GM23248 (cell line): ENCODE data around the gene GABPB2. TPM values are rescaled to one million over a fixed set of nuclear protein-coding genes. Genes with fewer than 3 reads are reported as not detected.

ENCODE experiments used
- DNase-seq: peaks from one replicate; pipeline ENCODE4 v3.0.0-alpha.2; 2015
- H2AFZ ChIP-seq: fragments of 200-600 bp; sonication (generic); 2 replicates; pipeline ENCODE4 v1.6.1; 2016; ENCODE audit warnings: antibody characterized with exemption
- H3F3A ChIP-seq: fragments of 200-600 bp; sonication (generic); 2 replicates; pipeline ENCODE4 v1.6.1; 2016; ENCODE audit warnings: mild to moderate bottlenecking, antibody characterized with exemption, mixed run types; ENCODE audit not compliant: insufficient read depth
- H3K27ac ChIP-seq: fragments of 200-600 bp; sonication (generic); 2 replicates; pipeline ENCODE4 v1.5.1; 2016; ENCODE audit warnings: mild to moderate bottlenecking
- H3K27me3 ChIP-seq: fragments of 200-600 bp; sonication (generic); replicated peaks from 2 replicates; pipeline ENCODE4 v1.6.1; 2016; ENCODE audit warnings: mild to moderate bottlenecking; ENCODE audit not compliant: insufficient read depth
- H3K36me3 ChIP-seq: fragments of 200-600 bp; sonication (generic); 2 replicates; pipeline ENCODE4 v1.6.1; 2016; ENCODE audit warnings: low read depth, mild to moderate bottlenecking
- H3K4me1 ChIP-seq: fragments of 200-600 bp; sonication (generic); 2 replicates; pipeline ENCODE4 v1.6.1; 2016; ENCODE audit warnings: mild to moderate bottlenecking; ENCODE audit not compliant: insufficient read depth
- H3K4me2 ChIP-seq: fragments of 200-600 bp; sonication (generic); one replicate; pipeline ENCODE4 v1.6.1; 2016; ENCODE audit warnings: mild to moderate bottlenecking; ENCODE audit not compliant: unreplicated experiment
- H3K4me3 ChIP-seq: fragments of 200-600 bp; sonication (generic); 2 replicates; pipeline ENCODE4 v1.5.1; 2016; ENCODE audit warnings: mild to moderate bottlenecking
- H3K79me2 ChIP-seq: fragments of 200-600 bp; sonication (generic); 2 replicates; pipeline ENCODE4 v1.6.1; 2016; ENCODE audit warnings: mild to moderate bottlenecking; ENCODE audit not compliant: insufficient read depth
- H3K9ac ChIP-seq: fragments of 200-600 bp; sonication (generic); 2 replicates; pipeline ENCODE4 v1.6.1; 2016; ENCODE audit warnings: mild to moderate bottlenecking
- H3K9me2 ChIP-seq: fragments of 200-600 bp; sonication (generic); 2 replicates; pipeline ENCODE4 v1.6.1; 2016; ENCODE audit warnings: mixed run types, mild to moderate bottlenecking, moderate library complexity; ENCODE audit not compliant: insufficient read depth
- H3K9me3 ChIP-seq: fragments of 200-600 bp; sonication (generic); one replicate; pipeline ENCODE4 v1.6.1; 2017; ENCODE audit warnings: low read depth
- H4K20me1 ChIP-seq: fragments of 200-600 bp; sonication (generic); 2 replicates; pipeline ENCODE4 v1.6.0; 2016; ENCODE audit not compliant: insufficient read depth
- EZH2 ChIP-seq: fragments of 200-600 bp; sonication (generic); IDR thresholded peaks from 2 replicates; pipeline ENCODE4 v1.6.1; 2018; ENCODE audit warnings: antibody characterized with exemption, mild to moderate bottlenecking; ENCODE audit not compliant: insufficient read depth, poor library complexity, severe bottlenecking
- EZH2phosphoT487 ChIP-seq: fragments of 200-600 bp; sonication (generic); IDR thresholded peaks from 2 replicates; pipeline ENCODE4 v1.6.1; 2018; ENCODE audit warnings: antibody characterized with exemption, moderate library complexity, mild to moderate bottlenecking, low read depth; ENCODE audit not compliant: insufficient read depth
- WGBS, 2 experiments: methylation state at CpG; one replicate each; pipeline ENCODE4 v1.1.6; 2015 to 2017; ENCODE audit warnings: low lambda C conversion rate in 2 of 2, low coverage in 1 of 2; ENCODE audit errors: missing lambda C conversion rate in 2 of 2; 5-methylcytosine and 5-hydroxymethylcytosine counted together
- in situ Hi-C: fragments of 300-500 bp; cut with MboI; formaldehyde crosslinking; loops from 2 replicates; pipeline ENCODE4 v1.15.0; 2020
- polyA plus RNA-seq: library from polyadenylated mRNA; unstranded; fragments of >200 nt; fragmentation: Nextera tagmentation; extraction: Ambion mirVana; gene quantifications from 2 replicates; pipeline ENCODE4 v1.2.1, GENCODE V29; 2016
- total RNA-seq: library from RNA; depleted of rRNA; stranded (reverse); fragments of >200 nt; shearing (Covaris generic); gene quantifications from 2 replicates; pipeline ENCODE4 v1.2.3, GENCODE V29; 2014

Gene GABPB2
- total and polyA plus RNA-seq, 2 experiments from 2014 or later, result 7.4 to 14.7 TPM

DNA sequence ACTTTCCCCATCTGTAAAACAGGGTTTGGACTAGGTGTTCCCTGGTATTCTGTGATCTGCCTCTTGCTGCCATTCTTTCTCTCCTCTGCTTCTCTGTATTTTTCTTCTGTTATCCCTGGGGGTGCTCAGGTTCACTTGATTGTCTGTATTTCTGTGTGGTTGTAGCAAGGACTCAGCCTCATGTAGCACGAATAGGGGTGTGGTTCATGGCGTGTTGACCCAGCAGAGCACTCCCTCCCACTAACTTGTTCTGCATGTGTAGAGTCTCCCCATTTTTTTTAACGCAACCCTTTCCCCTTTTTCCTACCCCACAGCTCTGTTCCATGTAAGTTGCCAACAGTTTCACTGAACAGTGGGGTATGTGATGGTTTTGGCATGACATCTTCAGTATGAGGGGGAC is 35.4 kb upstream of the GABPB2 start:
- in situ Hi-C loops, result no loop called here

DNA sequence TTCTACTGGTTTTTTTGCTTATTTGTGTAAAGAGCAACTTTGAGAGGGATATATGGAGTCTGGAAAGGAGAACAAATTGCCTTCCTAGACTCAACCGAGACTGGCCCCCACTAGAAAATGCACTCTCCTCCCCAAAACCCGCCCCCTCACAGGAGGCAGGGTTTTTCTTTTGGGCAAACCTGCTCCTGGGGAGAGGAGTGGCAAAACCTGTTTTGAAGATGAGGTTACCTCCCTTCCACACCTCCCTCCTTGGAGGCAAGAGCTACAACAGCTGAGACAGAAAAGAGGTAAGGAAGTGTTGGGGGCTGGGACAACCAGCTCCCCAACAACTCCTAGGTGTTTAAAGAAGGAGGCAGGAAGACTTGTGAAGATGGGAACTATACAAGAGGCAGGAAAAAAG is 34.2 kb upstream of the GABPB2 start, which contains the start of gene BNIPL:
BNIPL (plus strand) TSS at position 231 of the 400 bp plus-strand sequence; CDS start at position 371, 140 bp downstream.
- H3K4me3 ChIP-seq, result no peak within 1 kb of the TSS
- H3K27ac ChIP-seq, result no peak within 1 kb of the TSS
- in situ Hi-C loops, result no loop called here
- H3K9ac ChIP-seq, result no peak within 1 kb of the TSS
- no peak for DNase-seq
- H3K27me3 ChIP-seq, result no peaks in the 10 kb centered on the region
- no peaks in the 10 kb centered on the region for H3K4me1 ChIP-seq
- H4K20me1 ChIP-seq, result no peaks in the 10 kb centered on the region
- no peak within 1 kb of the TSS for H3K4me2 ChIP-seq
- no peaks in the 10 kb centered on the region for H3K79me2 ChIP-seq
- no peaks in the 10 kb centered on the region for H3K9me2 ChIP-seq
- TF ChIP-seq EZH2, result no peak
- no peak for TF ChIP-seq EZH2phosphoT487
- peaks cover 6% of the 10 kb centered on the region; the same call in 1 of the 2 replicates for H3K36me3 ChIP-seq
- no peak within 1 kb of the TSS for H2AFZ ChIP-seq
- H3F3A ChIP-seq, result no peaks in the 10 kb centered on the region
- WGBS, 2 experiments, result 48 to 51% methylated on average over 2 of the region's 2 CpGs
- H3K9me3 ChIP-seq, result no peaks in the 10 kb centered on the region

More for the DNA sequence above, 35.4 kb upstream of the GABPB2 start:
- WGBS, 2 experiments, result 97 to 100% methylated on average over 3 of the region's 3 CpGs
- no peaks in the 10 kb centered on the region for H3F3A ChIP-seq
- peaks cover 6% of the 10 kb centered on the region; the same call in 1 of the 2 replicates for H3K36me3 ChIP-seq
- H3K4me3 ChIP-seq, result no peak overlapping the region
- H3K9ac ChIP-seq, result no peak overlapping the region
- no peaks in the 10 kb centered on the region for H3K79me2 ChIP-seq
- no peak overlapping the region for H2AFZ ChIP-seq
- no peaks in the 10 kb centered on the region for H3K9me3 ChIP-seq
- H3K4me1 ChIP-seq, result no peaks in the 10 kb centered on the region
- no peaks in the 10 kb centered on the region for H3K9me2 ChIP-seq
- TF ChIP-seq EZH2 (no peak), EZH2phosphoT487 (no peak)
- H3K4me2 ChIP-seq, result no peak overlapping the region
- no peak for DNase-seq
- no peaks in the 10 kb centered on the region for H3K27me3 ChIP-seq
- H3K27ac ChIP-seq, result no peak overlapping the region
- no peaks in the 10 kb centered on the region for H4K20me1 ChIP-seq

DNA sequence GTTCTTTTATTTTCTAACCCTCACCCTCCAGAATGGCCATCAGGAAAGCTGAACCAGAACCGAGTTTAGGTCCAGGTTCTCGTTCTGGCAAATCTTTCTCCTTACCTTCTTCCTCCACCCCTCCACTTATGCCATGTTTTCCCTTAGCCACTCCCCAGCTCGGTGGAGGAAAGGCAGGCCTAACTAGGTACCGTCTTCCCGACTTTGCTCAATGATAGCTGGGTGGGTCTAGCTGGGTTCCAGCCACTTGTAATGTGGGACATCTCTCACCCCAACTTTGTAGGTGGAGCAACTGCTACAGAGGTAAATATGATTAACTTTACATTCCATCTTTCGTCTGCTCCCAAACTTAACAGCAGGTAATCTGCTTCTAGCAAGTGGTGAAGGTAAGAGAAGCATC is 33.5 kb upstream of the GABPB2 start:
- Histone ChIP-seq H3K4me2 (no peak overlapping the region), H3F3A (no peaks in the 10 kb centered on the region), H3K27me3 (no peaks in the 10 kb centered on the region), H3K4me1 (no peaks in the 10 kb centered on the region), H2AFZ (no peak overlapping the region), H4K20me1 (no peaks in the 10 kb centered on the region), H3K4me3 (no peak overlapping the region), H3K79me2 (no peaks in the 10 kb centered on the region), H3K9ac (no peak overlapping the region), H3K36me3 (peaks cover 6% of the 10 kb centered on the region; the same call in 1 of the 2 replicates), H3K9me3 (no peaks in the 10 kb centered on the region), H3K27ac (no peak overlapping the region), H3K9me2 (no peaks in the 10 kb centered on the region)
- TF ChIP-seq EZH2phosphoT487 (no peak), EZH2 (no peak)
- in situ Hi-C loops, result no loop called here
- no peak for DNase-seq
- 84 to 92% methylated on average over 6 of the region's 6 CpGs for WGBS, 2 experiments

DNA sequence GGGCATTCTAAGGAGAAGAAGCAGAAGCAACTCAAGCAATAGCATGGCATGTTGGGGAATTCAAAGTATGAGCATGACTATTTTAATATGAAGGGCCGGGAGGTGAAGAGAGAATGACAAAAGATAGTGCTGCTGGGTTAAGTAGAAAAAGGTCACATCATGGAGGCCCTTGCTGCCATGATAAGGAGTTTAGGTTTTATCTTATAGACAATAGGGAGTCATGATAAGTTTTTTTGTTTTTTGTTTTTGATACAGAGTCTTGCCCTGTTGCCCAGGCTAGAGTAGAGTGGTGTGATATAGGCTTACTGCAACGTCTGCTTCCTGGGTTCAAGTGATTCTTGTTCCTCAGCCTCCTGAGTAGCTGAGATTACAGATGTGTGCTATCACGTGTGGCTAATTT is 31.0 kb upstream of the GABPB2 start:
- no peaks in the 10 kb centered on the region for H3F3A ChIP-seq
- no peaks in the 10 kb centered on the region for H3K79me2 ChIP-seq
- no peak for TF ChIP-seq EZH2
- no peak for TF ChIP-seq EZH2phosphoT487
- H3K4me1 ChIP-seq, result no peaks in the 10 kb centered on the region
- H3K27me3 ChIP-seq, result no peaks in the 10 kb centered on the region
- no peaks in the 10 kb centered on the region for H4K20me1 ChIP-seq
- in situ Hi-C loops, result no loop called here
- H3K36me3 ChIP-seq, result peaks cover 3% of the 10 kb centered on the region; the same call in 1 of the 2 replicates
- no peaks in the 10 kb centered on the region for H3K9me2 ChIP-seq
- no peak overlapping the region for H2AFZ ChIP-seq
- no peak overlapping the region for H3K4me3 ChIP-seq
- 87 to 88% methylated on average over 3 of the region's 3 CpGs for WGBS, 2 experiments
- no peaks in the 10 kb centered on the region for H3K9me3 ChIP-seq
- no peak overlapping the region for H3K27ac ChIP-seq
- no peak for DNase-seq
- H3K9ac ChIP-seq, result no peak overlapping the region
- no peak overlapping the region for H3K4me2 ChIP-seq
